Liver (tissue), 9 donors: Measurements from ENCODE around the gene CRYBG1. TPM values are rescaled to one million over a fixed set of nuclear protein-coding genes. Genes with fewer than 3 reads are reported as not detected.

Experiments used
- DNase-seq: peaks from one replicate; pipeline ENCODE4 v3.0.0-alpha.2; 2017; ENCODE audit warnings: low spot score
- H3K27ac ChIP-seq, 2 donors: one replicate each; pipeline ENCODE4 v1.7.0; 2013; ENCODE audit warnings: inconsistent platforms in 2 of 2, low read length in 2 of 2, control low read depth in 1 of 2, low read depth in 1 of 2, mild to moderate bottlenecking in 1 of 2
- H3K27me3 ChIP-seq, 4 donors: one replicate each; pipeline versions ENCODE4 v1.6.1 to v1.7.0; 2013; ENCODE audit warnings: low read length in 3 of 4, inconsistent platforms in 1 of 4, mild to moderate bottlenecking in 1 of 4, moderate library complexity in 1 of 4; ENCODE audit not compliant: control insufficient read depth in 4 of 4, insufficient read depth in 4 of 4
- H3K36me3 ChIP-seq, 4 donors: one replicate each; pipeline versions ENCODE4 v1.6.1 to v1.7.0; 2013; ENCODE audit warnings: low read length in 3 of 4, mild to moderate bottlenecking in 3 of 4, low read depth in 1 of 4, moderate library complexity in 1 of 4; ENCODE audit not compliant: control insufficient read depth in 4 of 4, insufficient read depth in 3 of 4
- H3K4me1 ChIP-seq, 4 donors: one replicate each; pipeline versions ENCODE4 v1.6.1 to v1.7.0; 2013; ENCODE audit warnings: low read length in 3 of 4, mild to moderate bottlenecking in 3 of 4, moderate library complexity in 1 of 4; ENCODE audit not compliant: control insufficient read depth in 4 of 4, insufficient read depth in 4 of 4
- H3K4me3 ChIP-seq, 3 donors: one replicate each; pipeline versions ENCODE4 v1.6.1 to v1.7.0; 2013; ENCODE audit warnings: low read length in 3 of 3, control low read depth in 1 of 3, low read depth in 1 of 3, mild to moderate bottlenecking in 1 of 3
- H3K9ac ChIP-seq, 2 donors: one replicate each; pipeline ENCODE4 v1.7.0; 2013; ENCODE audit warnings: low read length in 2 of 2, mild to moderate bottlenecking in 2 of 2, moderate library complexity in 2 of 2, control low read depth in 1 of 2, low read depth in 1 of 2
- H3K9me3 ChIP-seq, 4 donors: one replicate each; pipeline versions ENCODE4 v1.6.1 to v1.7.0; 2013; ENCODE audit warnings: low read length in 3 of 4; ENCODE audit not compliant: control insufficient read depth in 4 of 4
- EGR1 ChIP-seq, 2 donors: IDR thresholded peaks; 2 replicates each; pipeline ENCODE4 v1.6.1; 2016 to 2018; ENCODE audit warnings: antibody characterized with exemption in 2 of 2, low read depth in 2 of 2
- FOXA1 ChIP-seq: IDR thresholded peaks from 2 replicates; pipeline ENCODE4 v1.6.1; 2016; ENCODE audit warnings: antibody characterized with exemption
- FOXA2 ChIP-seq: IDR thresholded peaks from 2 replicates; pipeline ENCODE4 v1.6.1; 2016; ENCODE audit warnings: antibody characterized with exemption
- GABPA ChIP-seq, 2 donors: IDR thresholded peaks in 1 of 2; conservative IDR thresholded peaks in 1 of 2; 2 replicates each; pipeline ENCODE4 v1.6.1; 2016; ENCODE audit warnings: antibody characterized with exemption in 2 of 2, mild to moderate bottlenecking in 1 of 2, moderate library complexity in 1 of 2
- HNF4A ChIP-seq, 2 donors: conservative IDR thresholded peaks; 2 replicates each; pipeline ENCODE4 v1.6.1; 2016; ENCODE audit warnings: antibody characterized with exemption in 2 of 2, mild to moderate bottlenecking in 2 of 2
- HNF4G ChIP-seq: IDR thresholded peaks from 2 replicates; pipeline ENCODE4 v1.6.1; 2016; ENCODE audit warnings: antibody characterized with exemption
- JUND ChIP-seq, 2 donors: IDR thresholded peaks; 2 replicates each; pipeline ENCODE4 v1.6.1; 2016; ENCODE audit warnings: antibody characterized with exemption in 2 of 2
- NR2F2 ChIP-seq: IDR thresholded peaks from 2 replicates; pipeline ENCODE4 v1.6.1; 2016; ENCODE audit warnings: antibody characterized with exemption
- RAD21 ChIP-seq, 2 donors: IDR thresholded peaks; 2 replicates each; pipeline ENCODE4 v1.6.1; 2016; ENCODE audit warnings: antibody characterized with exemption in 2 of 2, mild to moderate bottlenecking in 2 of 2
- RXRA ChIP-seq, 2 donors: IDR thresholded peaks; 2 replicates each; pipeline ENCODE4 v1.6.1; 2017 to 2018; ENCODE audit warnings: antibody characterized with exemption in 2 of 2, mild to moderate bottlenecking in 1 of 2
- SP1 ChIP-seq: IDR thresholded peaks from 2 replicates; pipeline ENCODE4 v1.6.1; 2018; ENCODE audit warnings: antibody characterized with exemption, mild to moderate bottlenecking
- TAF1 ChIP-seq: conservative IDR thresholded peaks from 2 replicates; pipeline ENCODE4 v1.6.1; 2016; ENCODE audit warnings: antibody characterized with exemption, mild to moderate bottlenecking
- YY1 ChIP-seq: IDR thresholded peaks from 2 replicates; pipeline ENCODE4 v1.6.1; 2016; ENCODE audit warnings: antibody characterized with exemption, mild to moderate bottlenecking
- WGBS: extraction: QIAGEN DNeasy Blood & Tissue Kit; methylation state at CpG from one replicate; pipeline ENCODE4 v1.1.7; 2013; 5-methylcytosine and 5-hydroxymethylcytosine counted together
- polyA plus RNA-seq, 2 donors: library from polyadenylated mRNA; stranded (reverse) in 1 of 2; unstranded in 1 of 2; fragments of 200-250 nt in 1 of 2; fragments of >200 nt in 1 of 2; fragmentation: Nextera tagmentation in 1 of 2; extraction: Ambion mirVana in 1 of 2; gene quantifications; one replicate each; pipeline versions ENCODE4 v1.2.1 to v1.2.3, GENCODE V29; 2013 to 2015
- total RNA-seq, 2 donors: library from RNA; depleted of rRNA; stranded (reverse); fragments of >200 nt; gene quantifications; one replicate each; pipeline ENCODE4 v1.2.3, GENCODE V29; 2014
- TF ChIP-seq, protein P1 (sequence below): IDR thresholded peaks from 2 replicates; pipeline ENCODE4 v1.6.1; 2016; ENCODE audit warnings: antibody characterized with exemption
- TF ChIP-seq, protein P2 (sequence below): IDR thresholded peaks from 2 replicates; pipeline ENCODE4 v1.6.1; 2016; ENCODE audit warnings: antibody characterized with exemption, mild to moderate bottlenecking
- TF ChIP-seq, protein P3 (sequence below): IDR thresholded peaks from 2 replicates; pipeline ENCODE4 v1.6.1; 2016; ENCODE audit warnings: antibody characterized with exemption
- TF ChIP-seq, protein P4 (sequence below): IDR thresholded peaks from 2 replicates; pipeline ENCODE4 v1.6.1; 2016; ENCODE audit warnings: antibody characterized with exemption
- TF ChIP-seq, protein P5 (sequence below): fragments of 150-350 bp; IDR thresholded peaks from 2 replicates; pipeline ENCODE4 v1.5.1; 2017; ENCODE audit warnings: improper control_type of control experiment, low read depth, low read length; ENCODE audit not compliant: missing input control
- donor health status: healthy.
- donor health status: healthy.
- donor health status: healthy.
- donor health status: healthy.
- donor health status: healthy.

The CRYBG1 gene
- total and polyA plus RNA-seq, 4 donors: 2.3 to 8.7 (median 4.0) TPM

DNA sequence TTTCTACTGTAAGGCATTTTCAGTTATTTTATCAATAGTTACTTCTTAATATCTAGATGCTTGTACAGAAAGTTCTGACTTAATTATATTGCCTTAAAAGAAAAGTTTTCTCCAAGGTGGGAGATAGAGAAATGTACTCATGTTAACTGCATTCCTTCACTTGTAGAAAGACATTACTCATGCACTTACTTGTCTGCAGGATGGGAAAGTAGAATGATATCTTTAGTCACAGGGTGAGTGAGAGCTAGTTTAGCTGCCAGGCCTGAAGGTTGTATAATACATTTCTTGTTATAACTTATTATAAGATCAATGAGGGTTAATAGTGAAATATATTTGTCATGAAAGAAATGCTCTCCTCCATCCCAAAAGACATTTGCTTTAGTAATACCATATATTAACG is 92.1 kb downstream of the CRYBG1 start (continued):
- no peak for TF ChIP-seq HNF4G
- TF ChIP-seq, protein P1, sequence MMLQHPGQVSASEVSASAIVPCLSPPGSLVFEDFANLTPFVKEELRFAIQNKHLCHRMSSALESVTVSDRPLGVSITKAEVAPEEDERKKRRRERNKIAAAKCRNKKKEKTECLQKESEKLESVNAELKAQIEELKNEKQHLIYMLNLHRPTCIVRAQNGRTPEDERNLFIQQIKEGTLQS: no peak
- TF ChIP-seq EGR1 (IDR thresholded peaks at IDR 0.05; ENCODE audit: low read depth in 2 of 2): no peak
- no peak for TF ChIP-seq FOXA1
- TF ChIP-seq RAD21 (IDR thresholded peaks at IDR 0.05): no peak
- TF ChIP-seq RXRA (IDR thresholded peaks at IDR 0.05): no peak
- no peak for TF ChIP-seq NR2F2
- no peak for TF ChIP-seq JUND (IDR thresholded peaks at IDR 0.05)

DNA sequence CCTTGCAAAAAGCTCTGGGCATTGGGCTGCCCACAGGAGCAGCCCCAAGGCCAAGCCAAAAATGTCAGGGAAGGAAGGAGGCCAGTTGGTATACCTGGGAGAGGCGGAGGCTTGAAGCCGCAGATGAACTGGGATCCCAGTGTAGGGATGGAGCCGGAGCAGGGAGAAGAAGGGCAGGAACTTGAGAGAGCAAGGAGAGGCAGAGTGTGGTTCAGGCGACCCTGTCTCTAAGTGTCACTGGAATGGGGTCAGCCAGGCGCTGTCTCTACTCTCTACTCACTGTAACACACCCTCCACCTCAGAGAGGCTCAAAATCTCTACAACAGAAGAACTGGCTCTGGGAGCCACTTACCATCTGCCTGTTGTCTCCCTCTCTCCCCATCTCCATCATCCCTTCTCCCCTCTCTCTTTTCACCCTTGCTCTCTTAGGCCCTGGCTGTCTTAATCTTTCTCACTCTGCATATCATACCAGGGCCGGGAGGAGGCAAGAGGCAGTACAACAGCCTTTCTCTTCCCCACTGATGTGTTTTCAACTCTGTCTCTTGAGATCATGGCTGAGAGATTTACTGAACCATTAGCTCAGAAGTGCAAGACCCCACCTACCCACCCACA is 93.3 kb downstream of the CRYBG1 start:
- Histone ChIP-seq H3K9me3 (no peaks in the 10 kb centered on the region), H3K27me3 (no peaks in the 10 kb centered on the region), H3K36me3 (no peaks in the 10 kb centered on the region), H3K9ac (no peak overlapping the region), H3K4me1 (peaks cover 0 to 6% (median 2%) of the 10 kb centered on the region in 4 donors), H3K27ac (no peak overlapping the region), H3K4me3 (no peak overlapping the region)
- 84% methylated on average over 6 of the region's 6 CpGs for WGBS
- DNase-seq: no peak
- TF ChIP-seq YY1 (no peak), TAF1 (no peak), RAD21 (IDR thresholded peaks at IDR 0.05) (no peak), FOXA1 (no peak), RXRA (IDR thresholded peaks at IDR 0.05) (no peak), HNF4A (conservative IDR thresholded peaks at IDR 0.05) (no peak), SP1 (no peak), GABPA (IDR thresholded peaks at IDR 0.05 in 1 of 2, conservative IDR thresholded peaks at IDR 0.05 in 1 of 2) (no peak), JUND (IDR thresholded peaks at IDR 0.05) (no peak), FOXA2 (no peak), EGR1 (IDR thresholded peaks at IDR 0.05; ENCODE audit: low read depth in 2 of 2) (no peak)
- TF ChIP-seq, protein P1: no peak
- TF ChIP-seq, protein P2, sequence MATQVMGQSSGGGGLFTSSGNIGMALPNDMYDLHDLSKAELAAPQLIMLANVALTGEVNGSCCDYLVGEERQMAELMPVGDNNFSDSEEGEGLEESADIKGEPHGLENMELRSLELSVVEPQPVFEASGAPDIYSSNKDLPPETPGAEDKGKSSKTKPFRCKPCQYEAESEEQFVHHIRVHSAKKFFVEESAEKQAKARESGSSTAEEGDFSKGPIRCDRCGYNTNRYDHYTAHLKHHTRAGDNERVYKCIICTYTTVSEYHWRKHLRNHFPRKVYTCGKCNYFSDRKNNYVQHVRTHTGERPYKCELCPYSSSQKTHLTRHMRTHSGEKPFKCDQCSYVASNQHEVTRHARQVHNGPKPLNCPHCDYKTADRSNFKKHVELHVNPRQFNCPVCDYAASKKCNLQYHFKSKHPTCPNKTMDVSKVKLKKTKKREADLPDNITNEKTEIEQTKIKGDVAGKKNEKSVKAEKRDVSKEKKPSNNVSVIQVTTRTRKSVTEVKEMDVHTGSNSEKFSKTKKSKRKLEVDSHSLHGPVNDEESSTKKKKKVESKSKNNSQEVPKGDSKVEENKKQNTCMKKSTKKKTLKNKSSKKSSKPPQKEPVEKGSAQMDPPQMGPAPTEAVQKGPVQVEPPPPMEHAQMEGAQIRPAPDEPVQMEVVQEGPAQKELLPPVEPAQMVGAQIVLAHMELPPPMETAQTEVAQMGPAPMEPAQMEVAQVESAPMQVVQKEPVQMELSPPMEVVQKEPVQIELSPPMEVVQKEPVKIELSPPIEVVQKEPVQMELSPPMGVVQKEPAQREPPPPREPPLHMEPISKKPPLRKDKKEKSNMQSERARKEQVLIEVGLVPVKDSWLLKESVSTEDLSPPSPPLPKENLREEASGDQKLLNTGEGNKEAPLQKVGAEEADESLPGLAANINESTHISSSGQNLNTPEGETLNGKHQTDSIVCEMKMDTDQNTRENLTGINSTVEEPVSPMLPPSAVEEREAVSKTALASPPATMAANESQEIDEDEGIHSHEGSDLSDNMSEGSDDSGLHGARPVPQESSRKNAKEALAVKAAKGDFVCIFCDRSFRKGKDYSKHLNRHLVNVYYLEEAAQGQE: no peak
- TF ChIP-seq, protein P3, sequence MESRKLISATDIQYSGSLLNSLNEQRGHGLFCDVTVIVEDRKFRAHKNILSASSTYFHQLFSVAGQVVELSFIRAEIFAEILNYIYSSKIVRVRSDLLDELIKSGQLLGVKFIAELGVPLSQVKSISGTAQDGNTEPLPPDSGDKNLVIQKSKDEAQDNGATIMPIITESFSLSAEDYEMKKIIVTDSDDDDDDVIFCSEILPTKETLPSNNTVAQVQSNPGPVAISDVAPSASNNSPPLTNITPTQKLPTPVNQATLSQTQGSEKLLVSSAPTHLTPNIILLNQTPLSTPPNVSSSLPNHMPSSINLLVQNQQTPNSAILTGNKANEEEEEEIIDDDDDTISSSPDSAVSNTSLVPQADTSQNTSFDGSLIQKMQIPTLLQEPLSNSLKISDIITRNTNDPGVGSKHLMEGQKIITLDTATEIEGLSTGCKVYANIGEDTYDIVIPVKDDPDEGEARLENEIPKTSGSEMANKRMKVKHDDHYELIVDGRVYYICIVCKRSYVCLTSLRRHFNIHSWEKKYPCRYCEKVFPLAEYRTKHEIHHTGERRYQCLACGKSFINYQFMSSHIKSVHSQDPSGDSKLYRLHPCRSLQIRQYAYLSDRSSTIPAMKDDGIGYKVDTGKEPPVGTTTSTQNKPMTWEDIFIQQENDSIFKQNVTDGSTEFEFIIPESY: no peak
- TF ChIP-seq, protein P4, sequence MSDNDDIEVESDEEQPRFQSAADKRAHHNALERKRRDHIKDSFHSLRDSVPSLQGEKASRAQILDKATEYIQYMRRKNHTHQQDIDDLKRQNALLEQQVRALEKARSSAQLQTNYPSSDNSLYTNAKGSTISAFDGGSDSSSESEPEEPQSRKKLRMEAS: no peak
- TF ChIP-seq, protein P5, sequence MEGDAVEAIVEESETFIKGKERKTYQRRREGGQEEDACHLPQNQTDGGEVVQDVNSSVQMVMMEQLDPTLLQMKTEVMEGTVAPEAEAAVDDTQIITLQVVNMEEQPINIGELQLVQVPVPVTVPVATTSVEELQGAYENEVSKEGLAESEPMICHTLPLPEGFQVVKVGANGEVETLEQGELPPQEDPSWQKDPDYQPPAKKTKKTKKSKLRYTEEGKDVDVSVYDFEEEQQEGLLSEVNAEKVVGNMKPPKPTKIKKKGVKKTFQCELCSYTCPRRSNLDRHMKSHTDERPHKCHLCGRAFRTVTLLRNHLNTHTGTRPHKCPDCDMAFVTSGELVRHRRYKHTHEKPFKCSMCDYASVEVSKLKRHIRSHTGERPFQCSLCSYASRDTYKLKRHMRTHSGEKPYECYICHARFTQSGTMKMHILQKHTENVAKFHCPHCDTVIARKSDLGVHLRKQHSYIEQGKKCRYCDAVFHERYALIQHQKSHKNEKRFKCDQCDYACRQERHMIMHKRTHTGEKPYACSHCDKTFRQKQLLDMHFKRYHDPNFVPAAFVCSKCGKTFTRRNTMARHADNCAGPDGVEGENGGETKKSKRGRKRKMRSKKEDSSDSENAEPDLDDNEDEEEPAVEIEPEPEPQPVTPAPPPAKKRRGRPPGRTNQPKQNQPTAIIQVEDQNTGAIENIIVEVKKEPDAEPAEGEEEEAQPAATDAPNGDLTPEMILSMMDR: no peak
